GM23248 (cell line): ENCODE measurements around the gene CACNA1I. TPM values are rescaled to one million over a fixed set of nuclear protein-coding genes. Genes with fewer than 3 reads are reported as not detected.

ENCODE experiments used
- DNase-seq: peaks from one replicate; pipeline ENCODE4 v3.0.0-alpha.2; 2015
- H2AFZ ChIP-seq: fragments of 200-600 bp; sonication (generic); 2 replicates; pipeline ENCODE4 v1.6.1; 2016; ENCODE audit warnings: antibody characterized with exemption
- H3F3A ChIP-seq: fragments of 200-600 bp; sonication (generic); 2 replicates; pipeline ENCODE4 v1.6.1; 2016; ENCODE audit warnings: mild to moderate bottlenecking, antibody characterized with exemption, mixed run types; ENCODE audit not compliant: insufficient read depth
- H3K27ac ChIP-seq: fragments of 200-600 bp; sonication (generic); 2 replicates; pipeline ENCODE4 v1.5.1; 2016; ENCODE audit warnings: mild to moderate bottlenecking
- H3K27me3 ChIP-seq: fragments of 200-600 bp; sonication (generic); replicated peaks from 2 replicates; pipeline ENCODE4 v1.6.1; 2016; ENCODE audit warnings: mild to moderate bottlenecking; ENCODE audit not compliant: insufficient read depth
- H3K36me3 ChIP-seq: fragments of 200-600 bp; sonication (generic); 2 replicates; pipeline ENCODE4 v1.6.1; 2016; ENCODE audit warnings: low read depth, mild to moderate bottlenecking
- H3K4me1 ChIP-seq: fragments of 200-600 bp; sonication (generic); 2 replicates; pipeline ENCODE4 v1.6.1; 2016; ENCODE audit warnings: mild to moderate bottlenecking; ENCODE audit not compliant: insufficient read depth
- H3K4me2 ChIP-seq: fragments of 200-600 bp; sonication (generic); one replicate; pipeline ENCODE4 v1.6.1; 2016; ENCODE audit warnings: mild to moderate bottlenecking; ENCODE audit not compliant: unreplicated experiment
- H3K4me3 ChIP-seq: fragments of 200-600 bp; sonication (generic); 2 replicates; pipeline ENCODE4 v1.5.1; 2016; ENCODE audit warnings: mild to moderate bottlenecking
- H3K79me2 ChIP-seq: fragments of 200-600 bp; sonication (generic); 2 replicates; pipeline ENCODE4 v1.6.1; 2016; ENCODE audit warnings: mild to moderate bottlenecking; ENCODE audit not compliant: insufficient read depth
- H3K9ac ChIP-seq: fragments of 200-600 bp; sonication (generic); 2 replicates; pipeline ENCODE4 v1.6.1; 2016; ENCODE audit warnings: mild to moderate bottlenecking
- H3K9me2 ChIP-seq: fragments of 200-600 bp; sonication (generic); 2 replicates; pipeline ENCODE4 v1.6.1; 2016; ENCODE audit warnings: mixed run types, mild to moderate bottlenecking, moderate library complexity; ENCODE audit not compliant: insufficient read depth
- H3K9me3 ChIP-seq: fragments of 200-600 bp; sonication (generic); one replicate; pipeline ENCODE4 v1.6.1; 2017; ENCODE audit warnings: low read depth
- H4K20me1 ChIP-seq: fragments of 200-600 bp; sonication (generic); 2 replicates; pipeline ENCODE4 v1.6.0; 2016; ENCODE audit not compliant: insufficient read depth
- EZH2 ChIP-seq: fragments of 200-600 bp; sonication (generic); IDR thresholded peaks from 2 replicates; pipeline ENCODE4 v1.6.1; 2018; ENCODE audit warnings: antibody characterized with exemption, mild to moderate bottlenecking; ENCODE audit not compliant: insufficient read depth, poor library complexity, severe bottlenecking
- EZH2phosphoT487 ChIP-seq: fragments of 200-600 bp; sonication (generic); IDR thresholded peaks from 2 replicates; pipeline ENCODE4 v1.6.1; 2018; ENCODE audit warnings: antibody characterized with exemption, moderate library complexity, mild to moderate bottlenecking, low read depth; ENCODE audit not compliant: insufficient read depth
- WGBS, 2 experiments: methylation state at CpG; one replicate each; pipeline ENCODE4 v1.1.6; 2015 to 2017; ENCODE audit warnings: low lambda C conversion rate in 2 of 2, low coverage in 1 of 2; ENCODE audit errors: missing lambda C conversion rate in 2 of 2; 5-methylcytosine and 5-hydroxymethylcytosine counted together
- in situ Hi-C: fragments of 300-500 bp; cut with MboI; formaldehyde crosslinking; loops from 2 replicates; pipeline ENCODE4 v1.15.0; 2020
- polyA plus RNA-seq: library from polyadenylated mRNA; unstranded; fragments of >200 nt; fragmentation: Nextera tagmentation; extraction: Ambion mirVana; gene quantifications from 2 replicates; pipeline ENCODE4 v1.2.1, GENCODE V29; 2016
- total RNA-seq: library from RNA; depleted of rRNA; stranded (reverse); fragments of >200 nt; shearing (Covaris generic); gene quantifications from 2 replicates; pipeline ENCODE4 v1.2.3, GENCODE V29; 2014

CACNA1I gene
- total and polyA plus RNA-seq, 2 experiments from 2014 or later: not detected

GRCh38 chr22:39593066-39593930, 22.7 kb downstream of the CACNA1I start:
- no peak overlapping the region for H2AFZ ChIP-seq
- WGBS, 2 experiments: 60 to 63% methylated on average over 12 of the region's 12 CpGs
- H3K4me2 ChIP-seq: peak overlapping the region; percentile 26

GRCh38 chr22:39593931-39594285, 23.4 kb downstream of the CACNA1I start:
- H3K9me3 ChIP-seq: no peaks in the 10 kb centered on the region
- no peak overlapping the region for H3K4me2 ChIP-seq
- no peak overlapping the region for H3K27ac ChIP-seq
- H4K20me1 ChIP-seq: no peaks in the 10 kb centered on the region
- no peak for DNase-seq
- no peaks in the 10 kb centered on the region for H3K36me3 ChIP-seq
- in situ Hi-C loops: loop anchor here (25.0 kb wide), 1 partner anchor 107 kb away; no protein-coding TSS in a partner anchor
- WGBS, 2 experiments: 67 to 72% methylated on average over 6 of the region's 6 CpGs
- peaks cover 11% of the 10 kb centered on the region for H3K4me1 ChIP-seq
- H3F3A ChIP-seq: no peaks in the 10 kb centered on the region
- no peak overlapping the region for H3K9ac ChIP-seq
- H3K4me3 ChIP-seq: no peak overlapping the region
- H3K79me2 ChIP-seq: no peaks in the 10 kb centered on the region
- H3K27me3 ChIP-seq: peaks cover 9% of the 10 kb centered on the region; the same call in 1 of the 2 replicates
- TF ChIP-seq EZH2 (no peak), EZH2phosphoT487 (no peak)
- H3K9me2 ChIP-seq: no peaks in the 10 kb centered on the region
- no peak overlapping the region for H2AFZ ChIP-seq

More at GRCh38 chr22:39593066-39593930, 22.7 kb downstream of the CACNA1I start:
- H3K36me3 ChIP-seq: no peaks in the 10 kb centered on the region
- H3K9me3 ChIP-seq: no peaks in the 10 kb centered on the region
- H3F3A ChIP-seq: no peaks in the 10 kb centered on the region
- H3K4me3 ChIP-seq: no peak overlapping the region
- in situ Hi-C loops: loop anchor here (25.0 kb wide), 1 partner anchor 106 kb away; no protein-coding TSS in a partner anchor
- peaks cover 9% of the 10 kb centered on the region; the same call in 1 of the 2 replicates for H3K27me3 ChIP-seq
- H3K4me1 ChIP-seq: peaks cover 11% of the 10 kb centered on the region
- H3K9ac ChIP-seq: no peak overlapping the region
- no peak overlapping the region for H3K27ac ChIP-seq
- no peaks in the 10 kb centered on the region for H4K20me1 ChIP-seq
- DNase-seq: peak; percentile 26
- no peaks in the 10 kb centered on the region for H3K79me2 ChIP-seq
- TF ChIP-seq EZH2: no peak
- TF ChIP-seq EZH2phosphoT487: no peak
- H3K9me2 ChIP-seq: no peaks in the 10 kb centered on the region

GRCh38 chr22:39594411-39594810, 23.9 kb downstream of the CACNA1I start:
- DNase-seq: no peak
- H3K9ac ChIP-seq: no peak overlapping the region
- H3K9me2 ChIP-seq: no peaks in the 10 kb centered on the region
- H2AFZ ChIP-seq: no peak overlapping the region
- H3K4me1 ChIP-seq: peaks cover 11% of the 10 kb centered on the region
- peaks cover 9% of the 10 kb centered on the region; the same call in 1 of the 2 replicates for H3K27me3 ChIP-seq
- no peak overlapping the region for H3K4me3 ChIP-seq
- no peak overlapping the region for H3K27ac ChIP-seq
- in situ Hi-C loops: loop anchor here (25.0 kb wide), 1 partner anchor 107 kb away; no protein-coding TSS in a partner anchor
- WGBS, 2 experiments: 32 to 36% methylated on average over 7 of the region's 7 CpGs
- H3K9me3 ChIP-seq: no peaks in the 10 kb centered on the region
- H3K79me2 ChIP-seq: no peaks in the 10 kb centered on the region
- H3K36me3 ChIP-seq: no peaks in the 10 kb centered on the region
- H3F3A ChIP-seq: no peaks in the 10 kb centered on the region
- no peaks in the 10 kb centered on the region for H4K20me1 ChIP-seq
- TF ChIP-seq EZH2phosphoT487 (no peak), EZH2 (no peak)
- H3K4me2 ChIP-seq: no peak overlapping the region

GRCh38 chr22:39595622-39596172, 25.1 kb downstream of the CACNA1I start:
- no peak for DNase-seq
- in situ Hi-C loops: loop anchor here (25.0 kb wide), 1 partner anchor 108 kb away; no protein-coding TSS in a partner anchor
- Histone ChIP-seq H3K36me3 (no peaks in the 10 kb centered on the region), H3K4me3 (no peak overlapping the region), H4K20me1 (no peaks in the 10 kb centered on the region), H3K27me3 (peaks cover 9% of the 10 kb centered on the region; the same call in 1 of the 2 replicates), H3F3A (no peaks in the 10 kb centered on the region), H2AFZ (no peak overlapping the region), H3K79me2 (no peaks in the 10 kb centered on the region), H3K27ac (no peak overlapping the region), H3K9me3 (no peaks in the 10 kb centered on the region), H3K9ac (no peak overlapping the region), H3K4me1 (peaks cover 11% of the 10 kb centered on the region), H3K9me2 (no peaks in the 10 kb centered on the region), H3K4me2 (no peak overlapping the region)
- WGBS, 2 experiments: 64 to 73% methylated on average over 12 of the region's 12 CpGs
- TF ChIP-seq EZH2: no peak
- no peak for TF ChIP-seq EZH2phosphoT487
